HEK293 (cell line): ENCODE measurements around the gene IL31RA.

Source experiments
- HOXC10 ChIP-seq: sonication (generic); formaldehyde crosslinking; IDR thresholded peaks from 2 replicates; pipeline ENCODE4 v1.8.1; 2023; ENCODE audit warnings: mild to moderate bottlenecking, missing genetic modification reagents
- RBAK ChIP-seq: fragments of 450-650 bp; formaldehyde crosslinking; IDR thresholded peaks from 2 replicates; pipeline ENCODE4 v1.5.1; 2016; ENCODE audit warnings: missing biosample characterization, missing genetic modification characterization
- TCF7L2 ChIP-seq: IDR thresholded peaks from 2 replicates; pipeline ENCODE4 v1.6.1; 2011; ENCODE audit warnings: low read depth, mild to moderate bottlenecking, inconsistent platforms, low read length, moderate library complexity, borderline replicate concordance
- ZNF10 ChIP-seq: fragments of 450-650 bp; formaldehyde crosslinking; IDR thresholded peaks from 2 replicates; pipeline ENCODE4 v1.5.1; 2017; ENCODE audit warnings: missing biosample characterization, missing genetic modification characterization
- ZNF292 ChIP-seq: fragments of 450-650 bp; formaldehyde crosslinking; IDR thresholded peaks from 2 replicates; pipeline ENCODE4 v1.5.1; 2016; ENCODE audit warnings: low read depth, missing biosample characterization, missing genetic modification characterization, borderline replicate concordance
- ZNF660 ChIP-seq: fragments of 450-650 bp; IDR thresholded peaks from 2 replicates; pipeline ENCODE4 v1.5.1; 2018; ENCODE audit warnings: missing biosample characterization, mild to moderate bottlenecking, missing genetic modification characterization
- ZNF692 ChIP-seq: fragments of 450-650 bp; formaldehyde crosslinking; IDR thresholded peaks from 2 replicates; pipeline ENCODE4 v1.5.1; 2016; ENCODE audit warnings: missing biosample characterization, missing genetic modification characterization
- TF ChIP-seq, protein P1 (sequence below): fragments of 450-650 bp; formaldehyde crosslinking; IDR thresholded peaks from 2 replicates; pipeline ENCODE4 v1.5.1; 2016; ENCODE audit warnings: missing biosample characterization, missing genetic modification characterization
- TF ChIP-seq, protein P2 (sequence below): fragments of 450-650 bp; formaldehyde crosslinking; IDR thresholded peaks from 2 replicates; pipeline ENCODE4 v1.5.1; 2016; ENCODE audit warnings: missing biosample characterization, missing genetic modification characterization

DNA sequence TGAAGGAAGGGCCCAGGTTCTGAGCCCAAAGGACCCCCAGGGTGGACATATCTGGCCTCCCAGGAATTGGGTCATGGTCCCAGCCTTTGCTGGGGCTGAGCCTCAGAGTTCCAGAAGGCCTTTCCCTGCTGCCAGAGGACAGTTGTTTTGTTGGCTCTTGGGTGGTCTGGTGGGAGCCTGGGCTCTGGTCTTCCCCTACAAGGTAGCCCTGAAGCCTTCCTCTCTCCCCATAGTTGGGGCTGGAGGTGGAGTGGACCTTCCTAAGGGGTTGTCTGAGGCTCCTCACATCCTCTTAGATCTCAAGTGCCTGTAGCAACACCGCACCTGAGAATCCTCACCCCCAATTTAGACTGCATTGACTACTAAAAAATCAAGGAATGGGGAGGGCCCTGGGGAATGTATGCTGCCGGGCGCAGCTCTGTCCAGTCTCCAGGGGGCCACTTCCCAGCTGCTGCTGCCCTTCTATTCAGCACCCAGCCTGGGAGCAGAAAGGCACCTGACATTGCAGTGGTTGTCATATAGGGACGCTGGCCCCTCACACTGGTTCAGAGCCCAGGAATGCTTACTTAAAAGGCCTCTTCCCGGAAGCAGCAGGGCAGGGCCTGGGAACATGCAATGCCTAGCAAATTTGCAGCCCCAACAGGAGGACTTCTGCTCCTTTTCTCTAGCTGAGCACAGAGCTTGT, 66.4 kb downstream of the IL31RA start:
- no peak for TF ChIP-seq ZNF692 (tag by site-specific recombination)
- TF ChIP-seq, protein P1, sequence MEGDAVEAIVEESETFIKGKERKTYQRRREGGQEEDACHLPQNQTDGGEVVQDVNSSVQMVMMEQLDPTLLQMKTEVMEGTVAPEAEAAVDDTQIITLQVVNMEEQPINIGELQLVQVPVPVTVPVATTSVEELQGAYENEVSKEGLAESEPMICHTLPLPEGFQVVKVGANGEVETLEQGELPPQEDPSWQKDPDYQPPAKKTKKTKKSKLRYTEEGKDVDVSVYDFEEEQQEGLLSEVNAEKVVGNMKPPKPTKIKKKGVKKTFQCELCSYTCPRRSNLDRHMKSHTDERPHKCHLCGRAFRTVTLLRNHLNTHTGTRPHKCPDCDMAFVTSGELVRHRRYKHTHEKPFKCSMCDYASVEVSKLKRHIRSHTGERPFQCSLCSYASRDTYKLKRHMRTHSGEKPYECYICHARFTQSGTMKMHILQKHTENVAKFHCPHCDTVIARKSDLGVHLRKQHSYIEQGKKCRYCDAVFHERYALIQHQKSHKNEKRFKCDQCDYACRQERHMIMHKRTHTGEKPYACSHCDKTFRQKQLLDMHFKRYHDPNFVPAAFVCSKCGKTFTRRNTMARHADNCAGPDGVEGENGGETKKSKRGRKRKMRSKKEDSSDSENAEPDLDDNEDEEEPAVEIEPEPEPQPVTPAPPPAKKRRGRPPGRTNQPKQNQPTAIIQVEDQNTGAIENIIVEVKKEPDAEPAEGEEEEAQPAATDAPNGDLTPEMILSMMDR (tag by site-specific recombination) = no peak
- no peak for TF ChIP-seq TCF7L2
- TF ChIP-seq, protein P2, sequence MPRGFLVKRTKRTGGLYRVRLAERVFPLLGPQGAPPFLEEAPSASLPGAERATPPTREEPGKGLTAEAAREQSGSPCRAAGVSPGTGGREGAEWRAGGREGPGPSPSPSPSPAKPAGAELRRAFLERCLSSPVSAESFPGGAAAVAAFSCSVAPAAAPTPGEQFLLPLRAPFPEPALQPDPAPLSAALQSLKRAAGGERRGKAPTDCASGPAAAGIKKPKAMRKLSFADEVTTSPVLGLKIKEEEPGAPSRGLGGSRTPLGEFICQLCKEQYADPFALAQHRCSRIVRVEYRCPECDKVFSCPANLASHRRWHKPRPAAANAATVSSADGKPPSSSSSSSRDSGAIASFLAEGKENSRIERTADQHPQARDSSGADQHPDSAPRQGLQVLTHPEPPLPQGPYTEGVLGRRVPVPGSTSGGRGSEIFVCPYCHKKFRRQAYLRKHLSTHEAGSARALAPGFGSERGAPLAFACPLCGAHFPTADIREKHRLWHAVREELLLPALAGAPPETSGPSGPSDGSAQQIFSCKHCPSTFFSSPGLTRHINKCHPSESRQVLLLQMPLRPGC (tag by site-specific recombination) = no peak
- TF ChIP-seq RBAK = no peak
- TF ChIP-seq ZNF10 (tag by site-specific recombination) = no peak
- no peak for TF ChIP-seq ZNF660 (tag by site-specific recombination)
- no peak for TF ChIP-seq HOXC10 (CRISPR knock-in tag)
- no peak for TF ChIP-seq ZNF292 (tag by site-specific recombination)
